Measurements from ENCODE around the gene ZDHHC13.

DNA sequence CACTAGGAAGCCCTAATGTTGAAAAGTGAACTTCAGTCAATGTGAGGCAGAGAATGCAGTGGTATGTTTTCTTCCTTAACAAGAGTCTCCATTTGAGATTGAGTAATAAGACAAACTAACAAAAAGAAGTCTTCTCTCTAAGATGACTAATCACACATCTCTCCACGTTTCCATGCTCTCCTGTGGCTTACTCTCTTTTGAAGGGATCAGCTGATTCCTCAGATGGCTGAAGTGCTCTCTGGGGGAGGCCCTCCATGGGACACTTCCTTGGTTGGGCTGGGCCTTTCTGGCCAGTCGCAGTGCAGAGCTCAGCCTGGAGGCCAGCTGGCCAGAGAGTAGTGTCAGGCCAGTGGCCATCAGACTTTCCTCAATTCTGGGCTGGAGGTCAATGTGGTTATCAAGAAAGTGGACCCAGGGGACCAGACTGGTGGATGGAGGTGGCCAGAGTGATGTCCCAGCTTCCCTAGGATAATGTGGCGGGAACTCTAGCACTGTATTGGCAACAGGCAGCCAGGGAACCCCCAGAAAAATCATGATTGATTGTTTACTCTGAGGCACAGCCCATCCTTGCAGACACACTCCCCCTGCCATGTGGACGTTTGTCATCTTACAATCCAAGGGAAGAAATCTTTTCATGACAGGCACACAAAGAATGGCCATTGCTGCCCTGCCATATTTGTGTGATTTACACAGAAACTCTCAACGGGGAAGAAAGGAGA is 70.3 kb downstream of the ZDHHC13 start:
- TF ChIP-seq, protein P1, sequence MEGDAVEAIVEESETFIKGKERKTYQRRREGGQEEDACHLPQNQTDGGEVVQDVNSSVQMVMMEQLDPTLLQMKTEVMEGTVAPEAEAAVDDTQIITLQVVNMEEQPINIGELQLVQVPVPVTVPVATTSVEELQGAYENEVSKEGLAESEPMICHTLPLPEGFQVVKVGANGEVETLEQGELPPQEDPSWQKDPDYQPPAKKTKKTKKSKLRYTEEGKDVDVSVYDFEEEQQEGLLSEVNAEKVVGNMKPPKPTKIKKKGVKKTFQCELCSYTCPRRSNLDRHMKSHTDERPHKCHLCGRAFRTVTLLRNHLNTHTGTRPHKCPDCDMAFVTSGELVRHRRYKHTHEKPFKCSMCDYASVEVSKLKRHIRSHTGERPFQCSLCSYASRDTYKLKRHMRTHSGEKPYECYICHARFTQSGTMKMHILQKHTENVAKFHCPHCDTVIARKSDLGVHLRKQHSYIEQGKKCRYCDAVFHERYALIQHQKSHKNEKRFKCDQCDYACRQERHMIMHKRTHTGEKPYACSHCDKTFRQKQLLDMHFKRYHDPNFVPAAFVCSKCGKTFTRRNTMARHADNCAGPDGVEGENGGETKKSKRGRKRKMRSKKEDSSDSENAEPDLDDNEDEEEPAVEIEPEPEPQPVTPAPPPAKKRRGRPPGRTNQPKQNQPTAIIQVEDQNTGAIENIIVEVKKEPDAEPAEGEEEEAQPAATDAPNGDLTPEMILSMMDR (IDR thresholded peaks at IDR 0.05), result no peak
- TF ChIP-seq, protein P2, sequence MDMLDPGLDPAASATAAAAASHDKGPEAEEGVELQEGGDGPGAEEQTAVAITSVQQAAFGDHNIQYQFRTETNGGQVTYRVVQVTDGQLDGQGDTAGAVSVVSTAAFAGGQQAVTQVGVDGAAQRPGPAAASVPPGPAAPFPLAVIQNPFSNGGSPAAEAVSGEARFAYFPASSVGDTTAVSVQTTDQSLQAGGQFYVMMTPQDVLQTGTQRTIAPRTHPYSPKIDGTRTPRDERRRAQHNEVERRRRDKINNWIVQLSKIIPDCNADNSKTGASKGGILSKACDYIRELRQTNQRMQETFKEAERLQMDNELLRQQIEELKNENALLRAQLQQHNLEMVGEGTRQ (CRISPR knock-in tag; IDR thresholded peaks at IDR 0.05), result no peak
- TF ChIP-seq CREB1 (CRISPR knock-in tag; IDR thresholded peaks at IDR 0.05), result no peak
- no peak for TF ChIP-seq TEAD4 (CRISPR knock-in tag; IDR thresholded peaks at IDR 0.05)
- no peak for TF ChIP-seq ZBTB21 (CRISPR knock-in tag; IDR thresholded peaks at IDR 0.05; ENCODE audit: borderline replicate concordance)
- TF ChIP-seq, protein P3, sequence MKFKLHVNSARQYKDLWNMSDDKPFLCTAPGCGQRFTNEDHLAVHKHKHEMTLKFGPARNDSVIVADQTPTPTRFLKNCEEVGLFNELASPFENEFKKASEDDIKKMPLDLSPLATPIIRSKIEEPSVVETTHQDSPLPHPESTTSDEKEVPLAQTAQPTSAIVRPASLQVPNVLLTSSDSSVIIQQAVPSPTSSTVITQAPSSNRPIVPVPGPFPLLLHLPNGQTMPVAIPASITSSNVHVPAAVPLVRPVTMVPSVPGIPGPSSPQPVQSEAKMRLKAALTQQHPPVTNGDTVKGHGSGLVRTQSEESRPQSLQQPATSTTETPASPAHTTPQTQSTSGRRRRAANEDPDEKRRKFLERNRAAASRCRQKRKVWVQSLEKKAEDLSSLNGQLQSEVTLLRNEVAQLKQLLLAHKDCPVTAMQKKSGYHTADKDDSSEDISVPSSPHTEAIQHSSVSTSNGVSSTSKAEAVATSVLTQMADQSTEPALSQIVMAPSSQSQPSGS (CRISPR knock-in tag; IDR thresholded peaks at IDR 0.05; ENCODE audit: borderline replicate concordance, low read depth), result no peak

All from WTC11 (cell line).